ENCODE results near the gene NOXO1.

- no peak for TF ChIP-seq CTCF (IDR thresholded peaks at IDR 0.05 in 2 of 3, conservative IDR thresholded peaks at IDR 0.05 in 1 of 3; ENCODE audit: insufficient read depth in 2 of 3, low read depth in 1 of 3, low read length in 3 of 3)
- TF ChIP-seq ZNF551 (CRISPR knock-in tag; IDR thresholded peaks at IDR 0.05), result no peak
- no peak for TF ChIP-seq DDX20 (tag; IDR thresholded peaks at IDR 0.05; ENCODE audit: low read depth)
- TF ChIP-seq ESRRA (IDR thresholded peaks at IDR 0.05; ENCODE audit: borderline replicate concordance, low read depth), result no peak
These were observed 44.3 kb downstream of the NOXO1 start for GRCh38 chr16:1936945-1937479.

Measured in K562 (cell line).